IPS-18a (cell line): ENCODE results near the gene LHX5.

Experiments
- H3K27ac ChIP-seq: one replicate; pipeline ENCODE4 v1.5.1; 2013; ENCODE audit warnings: low read length
- H3K27me3 ChIP-seq: one replicate; pipeline ENCODE4 v1.6.1; 2013; ENCODE audit warnings: mild to moderate bottlenecking, low read length; ENCODE audit not compliant: control insufficient read depth, insufficient read depth
- H3K36me3 ChIP-seq: one replicate; pipeline ENCODE4 v1.6.1; 2013; ENCODE audit warnings: low read depth, low read length; ENCODE audit not compliant: control insufficient read depth
- H3K4me1 ChIP-seq: one replicate; pipeline ENCODE4 v1.6.1; 2013; ENCODE audit warnings: low read depth, low read length; ENCODE audit not compliant: control insufficient read depth
- H3K4me3 ChIP-seq: one replicate; pipeline ENCODE4 v1.5.1; 2013; ENCODE audit warnings: low read length
- H3K9ac ChIP-seq: one replicate; pipeline ENCODE4 v1.6.1; 2013; ENCODE audit warnings: mild to moderate bottlenecking, low read length, moderate library complexity
- H3K9me3 ChIP-seq: one replicate; pipeline ENCODE4 v1.6.1; 2013; ENCODE audit warnings: low read depth, low read length; ENCODE audit not compliant: control insufficient read depth

LHX5 gene

DNA sequence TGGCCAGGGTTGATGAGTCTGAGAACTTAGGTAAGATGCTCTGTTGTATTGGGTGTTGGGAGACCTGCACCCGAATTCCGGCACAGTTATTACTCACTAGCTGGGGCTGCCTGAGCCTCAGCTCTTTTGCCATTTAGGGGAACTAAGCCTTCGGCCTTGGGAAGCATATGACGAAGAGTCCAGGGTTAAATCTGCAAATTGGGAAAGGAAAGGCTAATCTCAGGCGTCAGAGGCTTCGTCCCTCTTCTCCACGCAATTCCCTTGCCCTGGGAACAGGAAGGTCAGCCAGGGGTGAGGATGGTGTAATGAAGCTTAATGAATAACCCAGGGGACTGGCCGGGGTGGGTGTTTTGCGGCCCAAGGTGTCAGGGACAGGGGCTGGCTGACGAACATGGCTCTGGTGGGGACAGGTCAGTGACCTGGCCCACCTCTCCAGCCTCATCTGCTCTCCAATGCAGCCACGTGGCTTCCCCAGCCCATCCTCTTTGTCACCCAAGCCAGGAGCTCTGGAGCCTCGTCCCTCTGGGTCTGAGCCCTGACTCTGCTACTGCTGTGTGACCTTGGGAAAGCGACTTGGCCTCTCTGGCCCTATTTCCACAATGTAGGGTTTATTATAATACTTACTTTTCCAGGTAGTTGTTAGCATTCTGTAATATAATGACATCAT lies 53.3 kb downstream of the LHX5 start:
- Histone ChIP-seq H3K36me3 (no peaks in the 10 kb centered on the region), H3K27ac (no peak overlapping the region), H3K4me1 (no peaks in the 10 kb centered on the region), H3K9ac (no peak overlapping the region), H3K9me3 (no peaks in the 10 kb centered on the region), H3K27me3 (no peaks in the 10 kb centered on the region), H3K4me3 (no peak overlapping the region)

DNA sequence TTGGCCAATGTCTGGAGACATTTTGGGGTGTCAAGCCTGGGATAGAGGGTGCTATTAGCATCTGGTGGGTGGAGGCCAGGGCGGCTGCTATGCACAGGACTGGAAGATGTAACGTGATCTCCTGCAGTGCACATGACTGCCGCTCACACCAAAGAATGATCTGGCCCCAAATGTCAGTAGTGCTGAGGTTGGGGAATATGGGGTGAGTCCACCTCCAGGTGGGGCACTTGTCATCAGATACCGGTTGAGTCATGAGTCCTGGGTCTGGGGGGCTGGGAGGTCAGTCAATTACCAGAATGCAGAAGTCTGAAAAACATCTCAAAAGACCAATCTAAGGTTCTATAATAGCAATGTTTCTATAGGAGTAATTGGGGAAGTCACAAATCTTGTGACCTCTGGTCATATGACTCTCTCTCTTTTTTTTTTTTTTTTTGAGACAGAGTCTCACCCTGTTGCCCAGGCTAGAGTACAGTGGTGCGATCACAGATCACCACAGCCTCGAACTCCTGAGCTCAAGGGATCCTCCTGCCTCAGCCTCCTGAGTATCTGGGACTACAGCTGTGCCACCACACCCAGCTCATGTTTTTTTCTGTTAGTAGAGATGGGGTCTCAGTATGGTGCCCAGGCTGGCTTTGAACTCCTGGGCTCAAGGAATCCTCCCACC lies 55.4 kb downstream of the LHX5 start:
- no peaks in the 10 kb centered on the region for H3K27me3 ChIP-seq
- H3K27ac ChIP-seq, result no peak overlapping the region
- H3K9ac ChIP-seq, result no peak overlapping the region
- H3K36me3 ChIP-seq, result no peaks in the 10 kb centered on the region
- no peak overlapping the region for H3K4me3 ChIP-seq
- no peaks in the 10 kb centered on the region for H3K9me3 ChIP-seq
- no peaks in the 10 kb centered on the region for H3K4me1 ChIP-seq

DNA sequence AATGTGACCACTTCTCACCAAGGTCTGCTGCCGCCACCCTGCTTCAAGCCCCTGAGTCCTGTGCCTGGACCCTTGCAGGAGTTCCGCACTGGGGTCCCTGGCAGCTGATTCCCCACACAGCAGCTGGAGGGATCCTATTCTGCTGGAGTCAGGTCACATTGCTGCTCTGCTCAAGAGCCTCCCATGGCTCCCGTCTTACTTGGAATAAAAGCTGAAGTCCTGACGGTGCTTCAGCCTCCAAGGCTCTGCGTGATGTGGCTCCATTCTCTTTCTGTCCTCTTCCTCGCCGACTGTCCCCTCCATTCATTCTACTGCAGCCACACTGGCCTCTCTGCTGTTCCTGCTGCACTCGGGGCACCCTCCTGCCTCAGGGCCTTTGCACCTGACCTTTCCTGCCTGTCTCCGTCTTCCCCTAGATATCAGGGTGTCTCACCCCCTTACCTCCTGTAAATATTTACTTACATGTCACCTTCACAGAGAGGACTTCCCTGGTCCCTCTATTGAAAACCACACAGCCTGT lies 57.1 kb downstream of the LHX5 start:
- no peaks in the 10 kb centered on the region for H3K9me3 ChIP-seq
- H3K9ac ChIP-seq, result no peak overlapping the region
- H3K27me3 ChIP-seq, result no peaks in the 10 kb centered on the region
- H3K4me3 ChIP-seq, result no peak overlapping the region
- no peaks in the 10 kb centered on the region for H3K36me3 ChIP-seq
- no peak overlapping the region for H3K27ac ChIP-seq
- H3K4me1 ChIP-seq, result no peaks in the 10 kb centered on the region

DNA sequence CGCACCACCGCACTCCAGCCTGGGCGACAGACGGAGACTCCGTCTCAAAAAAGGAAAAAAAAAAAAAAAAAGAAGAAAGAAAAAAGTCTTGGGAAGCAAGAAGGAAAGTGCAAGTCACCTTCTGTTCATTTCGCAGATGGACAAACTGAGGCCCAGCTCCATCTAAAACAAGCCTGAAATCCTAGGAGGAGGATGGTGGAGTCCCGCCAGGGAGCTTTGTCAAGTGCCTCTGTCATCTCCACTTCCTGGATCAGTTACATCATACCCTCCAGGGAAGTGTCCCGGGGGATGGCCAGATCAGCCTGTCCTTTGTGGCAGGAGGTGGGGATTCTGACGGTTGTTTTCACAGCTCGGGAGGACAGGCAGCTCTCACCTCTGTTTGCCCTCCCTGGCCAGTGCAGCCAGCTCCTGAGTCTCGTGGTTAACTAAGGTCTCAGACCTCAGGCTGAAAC lies 58.2 kb downstream of the LHX5 start:
- H3K27me3 ChIP-seq, result no peaks in the 10 kb centered on the region
- no peak overlapping the region for H3K27ac ChIP-seq
- H3K9me3 ChIP-seq, result no peaks in the 10 kb centered on the region
- no peak overlapping the region for H3K9ac ChIP-seq
- H3K4me1 ChIP-seq, result no peaks in the 10 kb centered on the region
- H3K4me3 ChIP-seq, result no peak overlapping the region
- no peaks in the 10 kb centered on the region for H3K36me3 ChIP-seq
